GM19099 (cell line): ENCODE measurements around the gene FAM229A.

Experiments used
- POLR2A ChIP-seq: IDR thresholded peaks from 3 replicates; pipeline ENCODE4 v1.6.1; 2011; ENCODE audit warnings: low read depth; ENCODE audit not compliant: insufficient read length; ENCODE audit errors: extremely low read depth

The FAM229A gene

GRCh38 chr1:32390904-32391870 is 28.9 kb upstream of the FAM229A start:
- TF ChIP-seq POLR2A: no peak

DNA sequence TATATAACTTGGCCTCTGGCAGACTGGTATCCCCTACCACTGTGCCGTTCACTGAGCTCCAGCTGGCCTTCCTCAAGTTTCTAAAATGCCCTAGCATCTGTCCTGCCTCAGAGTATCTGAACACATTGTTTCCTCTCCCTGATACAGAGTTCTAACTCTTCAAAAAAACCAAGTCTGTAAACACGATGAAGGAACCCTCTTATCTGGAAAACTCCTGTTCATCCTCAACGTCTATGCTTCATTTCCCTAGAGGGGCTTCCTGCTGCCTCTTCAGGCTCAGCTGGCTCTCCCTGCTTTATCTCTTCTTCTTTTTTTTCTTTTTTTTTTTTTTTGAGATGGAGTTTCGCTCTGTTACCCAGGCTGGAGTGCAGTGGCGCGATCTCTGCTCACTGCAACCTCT is 26.4 kb upstream of the FAM229A start:
- no peak for TF ChIP-seq POLR2A

- no peak for TF ChIP-seq POLR2A
Measured at GRCh38 chr1:32386676-32387392, 24.5 kb upstream of the FAM229A start.

DNA sequence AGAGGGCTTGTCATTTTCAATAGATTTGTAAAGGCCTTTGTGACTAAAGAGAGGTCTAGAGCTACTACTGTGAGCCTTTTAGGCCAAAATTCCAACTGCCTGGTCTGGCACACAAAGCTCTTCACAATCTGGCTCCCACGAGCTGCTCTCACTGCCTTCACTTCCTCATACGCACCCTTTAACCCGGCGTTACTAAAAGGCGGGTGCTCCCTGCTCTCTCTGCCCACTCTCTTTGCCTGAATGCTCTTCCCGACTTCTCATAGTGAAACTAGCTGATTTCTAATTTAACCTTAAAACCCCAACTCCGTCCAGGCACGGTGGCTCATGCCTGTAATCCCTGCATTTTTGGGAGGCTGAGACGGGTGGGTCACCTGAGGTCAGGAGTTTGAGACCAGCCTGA is 17.8 kb upstream of the FAM229A start:
- no peak for TF ChIP-seq POLR2A

GRCh38 chr1:32377541-32378220 is 15.4 kb upstream of the FAM229A start:
- no peak for TF ChIP-seq POLR2A

GRCh38 chr1:32376199-32376598 is 13.9 kb upstream of the FAM229A start:
- TF ChIP-seq POLR2A: no peak

DNA sequence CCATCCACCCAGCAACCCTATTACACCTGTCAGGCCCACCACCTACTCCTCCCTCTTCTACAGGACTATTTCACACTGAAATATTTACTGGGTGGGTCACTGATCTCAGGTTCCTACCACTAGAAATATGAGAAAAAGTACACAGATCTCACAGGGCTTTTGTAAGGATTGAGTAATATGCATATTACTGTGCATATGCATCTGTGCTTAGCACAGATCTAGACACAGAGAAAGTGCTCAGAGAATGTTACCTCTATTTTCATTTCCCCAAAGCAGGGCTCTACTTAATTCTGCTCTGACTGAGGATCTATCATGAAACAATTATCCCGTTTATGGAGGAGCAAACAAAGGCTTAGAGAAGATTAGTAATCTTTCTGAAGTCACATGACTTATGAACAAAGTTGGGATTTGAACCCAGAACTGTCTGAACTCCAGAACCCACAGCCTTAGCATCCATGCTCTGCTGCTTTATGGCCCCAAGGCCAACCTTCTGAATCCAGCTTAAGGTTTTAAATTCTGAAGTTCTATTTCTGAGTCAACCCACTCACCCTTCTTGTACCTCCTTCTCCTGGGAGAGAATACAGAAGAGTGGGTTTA is 11.8 kb upstream of the FAM229A start:
- no peak for TF ChIP-seq POLR2A

GRCh38 chr1:32372149-32372756 is 10.0 kb upstream of the FAM229A start:
- TF ChIP-seq POLR2A: no peak

GRCh38 chr1:32367912-32368635 is 5.8 kb upstream of the FAM229A start:
- TF ChIP-seq POLR2A: no peak

DNA sequence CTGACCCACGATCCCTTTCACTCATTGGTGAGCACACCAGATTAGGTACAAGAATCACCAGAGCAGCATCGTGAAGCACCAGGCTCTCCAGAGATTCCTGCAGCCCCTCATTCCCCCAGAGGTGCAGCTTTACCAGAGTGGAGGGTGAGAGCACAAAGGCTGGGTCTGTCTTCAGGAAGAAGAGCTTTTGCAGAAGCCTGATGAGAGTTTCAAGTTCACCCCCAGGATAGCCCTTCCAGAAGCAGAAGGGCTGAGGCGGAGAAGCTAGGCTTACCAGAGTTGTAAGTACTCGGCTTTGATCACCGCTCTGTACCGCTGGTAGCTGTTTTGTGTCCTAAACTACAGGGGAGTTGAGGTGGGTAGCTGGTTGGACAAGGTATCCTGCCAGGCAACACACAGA is 3.2 kb upstream of the FAM229A start:
- TF ChIP-seq POLR2A: no peak

- no peak for TF ChIP-seq POLR2A
Measured at GRCh38 chr1:32364836-32365235, 2.6 kb upstream of the FAM229A start.

- TF ChIP-seq POLR2A: no peak
Measured at GRCh38 chr1:32363713-32364112, 1.4 kb upstream of the FAM229A start.

GRCh38 chr1:32361674-32362473 is 411 bp downstream of the FAM229A start:
- TF ChIP-seq POLR2A: no peak
